ENCODE measurements around the gene ETV5.
"Not testable (repeated sequence)": the region's sequence is repeated elsewhere in the genome, so short reads cannot be mapped to it uniquely, and the experiment has no call there.

ETV5 gene

DNA sequence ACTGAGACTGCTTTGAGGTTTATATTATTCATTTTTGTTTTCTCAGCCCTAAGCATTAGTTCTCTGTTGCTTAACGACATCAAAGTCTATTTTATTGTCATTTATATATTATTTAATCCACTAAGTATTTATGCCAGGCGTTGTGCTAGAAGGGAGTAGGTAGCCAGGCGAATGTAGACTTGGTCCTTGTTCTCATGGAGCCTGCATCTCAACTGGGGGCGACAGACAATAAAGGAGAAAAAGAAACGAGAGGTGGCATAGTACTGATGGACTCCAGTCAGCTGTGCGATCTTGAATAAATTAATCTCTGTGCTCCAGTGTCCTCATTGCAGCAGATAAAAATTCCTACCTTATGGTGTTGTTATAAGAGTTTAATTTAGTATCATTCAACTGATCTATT lies 49.7 kb downstream of the ETV5 start:
- no peak for DNase-seq

GRCh38 chr3:186058225-186058624 lies 50.7 kb downstream of the ETV5 start:
- no peak for DNase-seq

- DNase-seq = no peak
These were observed 51.3 kb downstream of the ETV5 start for GRCh38 chr3:186057594-186057993.

GRCh38 chr3:186054792-186055352 lies 54.0 kb downstream of the ETV5 start:
- no peak for DNase-seq

DNA sequence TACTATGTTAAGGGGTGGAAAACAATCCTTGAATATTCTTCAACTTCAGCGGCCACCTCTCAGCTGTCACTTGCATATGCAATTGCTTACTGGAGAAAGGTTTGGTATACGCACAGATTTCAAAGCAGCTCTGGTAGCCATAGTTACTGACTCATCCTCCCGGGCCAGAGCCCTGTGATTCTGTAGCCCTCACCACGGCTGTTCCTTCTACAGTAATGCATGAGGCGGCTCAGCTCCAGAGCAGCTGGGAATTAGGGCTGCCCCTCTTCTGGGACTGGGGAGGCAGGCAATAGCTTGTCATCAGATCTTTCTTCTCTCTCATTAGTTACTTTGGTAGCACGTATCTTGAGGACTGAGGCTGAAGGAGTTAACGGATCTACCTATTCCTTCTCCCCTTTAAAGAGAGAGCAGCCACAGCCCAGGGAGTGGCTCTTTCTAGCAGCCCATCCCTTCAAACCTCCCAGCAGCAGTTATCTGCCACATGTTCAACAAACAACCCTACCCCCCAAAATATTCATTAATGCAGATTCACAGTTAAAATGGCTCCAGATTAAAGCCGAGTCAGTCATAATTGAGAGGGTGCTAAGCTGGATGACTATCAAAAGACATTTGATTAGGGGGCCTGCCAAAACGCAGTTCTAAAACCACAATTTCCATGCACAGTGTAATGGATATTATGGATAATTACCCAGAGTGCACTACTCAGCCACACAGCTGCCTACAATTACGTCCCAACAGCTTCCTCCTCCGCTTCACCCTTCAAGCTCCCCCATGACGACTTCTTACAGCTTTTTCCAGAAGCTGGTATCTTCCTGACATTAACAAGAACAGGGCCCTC lies 54.7 kb downstream of the ETV5 start:
- no peak for DNase-seq

- DNase-seq = no peak
These were observed 56.6 kb downstream of the ETV5 start for GRCh38 chr3:186052096-186052840.

GRCh38 chr3:186049001-186049400 lies 59.9 kb downstream of the ETV5 start:
- DNase-seq = no peak

GRCh38 chr3:186048119-186048518 lies 60.8 kb downstream of the ETV5 start:
- DNase-seq = no peak

DNA sequence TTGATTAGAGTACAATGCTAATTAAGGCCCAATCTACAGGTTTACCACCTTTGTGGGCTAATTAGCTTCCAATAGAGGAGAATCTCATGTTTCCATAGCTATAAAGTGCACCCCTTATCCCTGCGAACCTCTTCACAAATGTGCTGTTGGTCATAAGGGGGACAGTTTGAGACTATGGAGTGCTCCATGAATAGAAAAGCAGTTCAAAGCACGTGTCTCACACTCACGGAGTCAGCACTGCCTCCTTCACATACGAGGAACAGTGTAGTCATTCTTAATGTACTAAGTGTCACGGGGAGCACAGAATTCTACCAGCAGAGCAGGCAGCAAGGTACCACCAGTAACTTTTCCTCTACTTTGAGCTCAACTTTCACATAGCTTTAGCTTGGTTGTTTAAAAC lies 62.1 kb downstream of the ETV5 start:
- DNase-seq = no peak

GRCh38 chr3:186044968-186045367 lies 63.9 kb downstream of the ETV5 start:
- no peak for DNase-seq

DNA sequence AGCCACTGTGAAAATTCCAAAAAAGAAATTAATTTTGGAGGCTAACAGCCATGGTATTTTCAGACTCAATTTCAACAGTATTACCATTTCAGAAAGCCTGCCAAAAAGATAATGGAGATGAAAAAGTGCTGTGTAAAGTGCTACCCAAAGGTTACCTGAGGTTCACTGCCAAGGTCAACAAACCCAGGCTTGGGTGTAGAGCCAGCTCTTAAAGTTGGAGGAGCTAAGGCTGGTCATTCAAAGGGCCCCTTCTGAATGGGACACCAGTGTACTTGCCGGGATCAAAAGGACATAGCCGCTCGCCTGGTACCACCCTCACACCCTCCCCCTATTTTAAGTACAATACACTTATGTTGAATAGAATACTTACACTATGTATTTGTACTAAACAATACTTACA lies 64.5 kb downstream of the ETV5 start:
- no peak for DNase-seq

DNA sequence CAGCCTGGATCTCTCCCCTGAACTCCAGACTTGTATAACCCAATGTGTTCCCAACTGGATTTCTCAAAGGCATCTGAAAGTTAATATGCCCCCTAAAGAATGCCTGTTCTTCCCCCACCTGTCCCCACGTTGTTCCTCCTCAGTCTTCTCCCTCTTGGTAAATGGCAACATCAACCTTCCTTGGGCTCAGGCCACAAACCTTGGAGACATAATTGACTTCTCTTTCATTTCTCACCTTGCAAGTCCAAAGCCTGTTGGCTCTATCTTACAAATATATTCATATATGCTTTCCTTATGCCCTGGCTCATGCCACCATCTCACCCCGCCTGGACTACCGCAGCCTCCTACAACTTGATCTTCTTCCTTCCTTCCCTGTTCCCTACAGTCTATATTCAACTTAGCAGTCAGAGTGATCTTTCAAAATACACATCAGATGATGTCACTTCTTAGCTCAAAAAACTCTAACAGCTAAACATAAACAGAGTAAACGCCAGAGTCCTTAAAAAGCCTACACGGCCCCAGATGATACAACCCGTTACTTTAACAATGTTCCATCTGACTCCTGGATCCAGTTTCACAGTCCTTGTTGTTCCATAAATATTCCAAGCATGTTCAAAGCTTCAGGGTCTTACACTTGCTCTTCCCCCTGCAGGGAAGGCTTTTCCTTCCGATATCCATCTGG lies 66.2 kb downstream of the ETV5 start:
- no peak for DNase-seq

GRCh38 chr3:186042036-186042435 lies 66.9 kb downstream of the ETV5 start:
- DNase-seq = no peak

- DNase-seq = no peak
These were observed 70.5 kb downstream of the ETV5 start for GRCh38 chr3:186038360-186038759.

DNA sequence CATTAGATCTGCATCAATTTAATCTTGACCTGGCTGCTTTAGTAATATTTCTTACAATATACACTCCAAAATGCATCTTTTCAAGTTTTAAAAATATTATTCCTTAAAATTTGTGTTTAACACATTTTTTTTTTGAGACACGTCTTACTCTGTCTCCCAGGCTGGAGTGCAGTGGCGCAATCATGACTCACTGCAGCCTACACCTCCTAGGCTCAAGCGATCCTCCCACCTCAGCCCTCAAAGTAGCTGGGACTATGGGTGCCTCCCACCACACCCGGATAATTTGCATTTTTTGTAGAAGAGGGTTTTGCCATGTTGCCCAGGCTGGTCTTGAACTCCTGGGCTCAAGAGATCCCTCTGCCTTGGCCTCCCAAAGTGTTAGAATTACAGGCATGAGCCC lies 73.6 kb downstream of the ETV5 start:
- DNase-seq = peak; percentile 35

DNA sequence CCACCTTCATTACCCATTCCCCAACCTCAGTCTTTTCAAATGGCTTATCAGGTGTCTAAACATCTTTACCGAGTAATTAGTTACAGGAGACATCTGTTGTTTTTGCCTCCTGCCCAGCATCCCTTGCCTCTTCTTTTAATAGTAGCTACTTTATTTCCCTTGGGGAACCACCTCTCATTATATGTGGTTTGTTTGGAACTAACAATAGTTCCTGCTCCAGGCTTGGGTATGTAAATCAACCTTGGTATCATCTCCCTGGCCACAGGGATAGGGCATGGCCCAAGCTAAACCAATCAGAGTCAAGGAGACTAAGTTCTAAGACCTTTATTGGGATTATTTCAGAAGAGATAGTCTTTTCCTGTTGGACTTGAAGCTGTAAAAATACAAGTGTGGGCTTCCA lies 76.6 kb downstream of the ETV5 start:
- no peak for DNase-seq

DNA sequence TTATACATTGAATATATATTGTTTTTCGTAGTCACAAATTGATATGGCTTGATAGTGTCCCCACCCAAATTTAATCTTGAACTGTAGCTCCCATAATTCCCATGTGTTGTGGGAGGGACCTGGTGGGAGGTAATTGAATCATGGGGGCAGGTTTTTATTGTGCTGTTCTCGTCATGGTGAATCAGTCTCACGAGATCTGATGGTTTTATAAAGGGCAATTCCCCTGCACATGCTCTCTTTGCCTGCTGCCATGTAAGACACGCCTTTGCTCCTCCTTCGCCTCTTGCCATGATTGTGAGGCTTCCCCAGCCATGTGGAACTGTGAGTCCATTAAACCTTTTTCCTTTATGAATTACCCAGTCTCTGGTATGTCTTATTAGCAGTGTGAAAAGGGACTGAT lies 82.9 kb downstream of the ETV5 start:
- not testable (repeated sequence) for DNase-seq

DNA sequence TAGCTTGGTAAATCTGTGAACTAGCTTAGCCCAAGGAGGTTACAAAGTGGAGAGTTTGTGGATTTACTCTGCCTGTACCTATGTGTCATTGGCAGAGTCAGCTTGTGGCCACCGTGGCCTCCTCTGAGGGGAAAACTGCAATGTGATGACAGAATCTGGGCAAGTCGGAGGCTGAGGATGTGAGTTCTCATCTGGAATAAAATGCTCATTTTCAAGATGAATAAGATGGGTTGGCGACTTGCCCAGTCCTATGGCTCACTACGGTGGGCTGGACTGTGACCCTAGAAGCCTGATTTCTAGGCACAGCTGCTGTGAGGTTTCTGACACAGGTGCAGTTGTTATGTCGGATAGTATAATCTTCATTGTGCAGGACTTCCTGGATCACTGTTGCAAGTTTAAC lies 83.7 kb downstream of the ETV5 start:
- DNase-seq = no peak

DNA sequence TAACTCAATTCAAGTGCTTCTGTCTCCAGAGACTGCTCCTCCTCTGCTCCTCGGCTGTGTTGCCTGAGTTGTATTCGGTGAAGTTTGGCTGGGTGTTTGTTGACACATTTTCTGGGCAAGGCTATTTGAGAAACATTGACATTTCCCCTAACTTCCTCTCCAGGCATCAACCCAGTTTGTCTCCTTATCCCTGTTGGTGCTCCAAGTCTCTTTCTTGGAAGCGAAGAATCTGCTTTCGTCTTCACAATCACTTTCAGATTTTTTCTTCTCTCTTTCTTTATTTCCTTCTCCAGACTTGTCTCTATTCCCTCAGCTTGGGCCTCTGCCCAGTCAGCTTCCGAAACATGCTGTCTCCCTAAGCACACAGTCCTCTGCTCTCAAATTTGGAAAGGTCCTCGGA lies 84.7 kb downstream of the ETV5 start:
- DNase-seq = no peak

DNA sequence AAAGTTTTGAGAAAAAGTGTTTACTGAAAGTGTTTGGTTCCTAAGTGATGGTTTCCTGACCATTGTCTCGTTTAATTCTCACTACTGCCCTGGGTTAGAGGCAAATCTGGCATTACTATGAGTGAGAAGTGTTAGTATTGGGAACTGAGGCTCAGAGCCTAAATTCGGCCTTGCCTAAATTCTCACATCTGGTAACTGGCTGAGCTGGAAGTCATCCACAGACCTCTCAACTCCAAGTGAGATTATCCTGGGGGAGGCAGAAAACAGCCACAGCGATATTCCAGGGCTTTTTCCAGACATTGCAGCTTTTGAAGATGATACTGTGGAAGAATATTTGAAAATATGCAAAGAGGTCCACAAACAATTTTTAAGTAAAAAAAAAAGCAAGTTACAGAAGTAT lies 86.0 kb downstream of the ETV5 start:
- no peak for DNase-seq

DNA sequence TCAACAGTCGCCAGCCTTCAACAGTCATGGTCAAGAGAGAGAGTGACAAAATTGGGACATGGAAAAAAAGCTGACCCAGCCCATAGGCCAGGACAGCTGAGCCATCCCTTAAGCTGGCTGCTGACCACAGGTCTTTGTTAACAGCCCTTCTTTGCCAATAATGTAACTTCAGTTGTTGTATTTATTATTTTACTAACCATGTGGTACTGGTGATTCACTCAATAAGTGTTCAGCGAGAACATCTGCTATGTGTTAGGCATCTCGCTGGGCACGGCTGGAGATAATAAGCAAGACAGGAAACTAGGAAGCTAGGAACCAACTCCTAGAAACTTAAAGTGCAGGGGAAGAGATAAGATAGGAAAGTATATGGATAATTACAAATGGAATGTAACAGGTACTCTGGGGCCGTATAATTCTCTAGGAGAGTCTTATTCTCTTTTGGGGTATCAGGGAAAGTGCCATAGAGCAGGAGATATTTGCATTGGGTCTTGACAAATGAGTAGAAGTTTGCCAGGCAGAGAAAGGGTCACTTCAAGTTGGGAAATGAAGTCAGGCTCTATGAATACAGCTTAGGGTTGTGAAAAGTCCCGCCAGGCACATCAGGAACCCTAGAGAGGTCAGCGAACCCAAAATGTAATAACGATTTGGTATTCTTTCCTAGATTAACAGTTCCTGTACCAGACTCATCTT lies 87.1 kb downstream of the ETV5 start:
- DNase-seq = no peak

DNA sequence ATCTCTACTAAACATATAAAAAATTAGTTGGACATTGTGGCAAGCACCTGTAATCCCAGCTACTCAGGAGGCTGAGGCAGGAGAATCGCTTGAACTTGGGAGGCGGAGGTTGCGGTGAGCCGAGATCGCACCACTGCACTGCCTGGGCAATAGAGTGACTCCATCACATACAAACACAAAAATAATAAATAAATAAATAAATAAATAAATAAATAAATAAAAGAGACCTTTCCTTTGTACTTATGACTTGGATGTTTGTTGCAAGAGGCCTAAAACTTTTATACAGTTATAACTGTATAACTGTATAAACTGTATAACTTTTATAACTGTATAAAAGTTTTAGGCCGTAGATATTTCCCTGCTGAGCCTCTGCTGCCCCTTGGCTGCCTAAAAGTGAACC lies 87.6 kb downstream of the ETV5 start:
- DNase-seq = not testable (repeated sequence)

DNA sequence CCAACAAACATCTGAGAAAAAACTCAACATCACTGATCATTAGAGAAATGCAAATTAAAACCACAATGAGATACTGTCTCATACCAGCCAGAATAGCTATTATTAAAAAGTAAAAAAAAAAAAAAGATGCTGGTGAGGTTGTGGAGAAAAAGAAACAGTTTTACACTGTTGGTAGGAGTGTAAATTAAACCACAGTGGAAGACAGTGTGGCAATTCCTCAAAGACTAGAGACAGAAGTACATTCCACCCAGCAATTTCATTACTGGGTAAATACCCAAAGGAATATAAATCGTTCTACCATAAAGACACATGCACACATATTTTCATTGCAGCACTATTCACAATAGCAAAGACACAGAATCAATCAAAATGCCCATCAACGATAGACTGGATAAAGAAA lies 89.6 kb downstream of the ETV5 start:
- DNase-seq = not testable (repeated sequence)

All from SIG-M5 (cell line).